HG03196 (cell line): ENCODE results near the gene MEAK7.

Experiments
- ATAC-seq: cut with Tn5 transposase; IDR thresholded peaks from one replicate; pipeline ENCODE4 v1.9.1; 2021; ENCODE audit not compliant: unreplicated experiment

The MEAK7 gene

GRCh38 chr16:84513666-84514065, 9.2 kb upstream of the MEAK7 start:
- ATAC-seq, result no peak

- ATAC-seq, result no peak
Measured at GRCh38 chr16:84513123-84513522, 8.7 kb upstream of the MEAK7 start.

- no peak for ATAC-seq
Measured at GRCh38 chr16:84511831-84512230, 7.4 kb upstream of the MEAK7 start.

- ATAC-seq, result no peak
Measured at GRCh38 chr16:84511180-84511800, 6.8 kb upstream of the MEAK7 start.

GRCh38 chr16:84509032-84509950, 4.8 kb upstream of the MEAK7 start:
- no peak for ATAC-seq

- no peak for ATAC-seq
Measured at GRCh38 chr16:84508502-84508901, 4.0 kb upstream of the MEAK7 start.

GRCh38 chr16:84507011-84507982, 2.8 kb upstream of the MEAK7 start:
- ATAC-seq, result no peak

- ATAC-seq, result no peak
Measured at GRCh38 chr16:84505249-84506187, 1.1 kb upstream of the MEAK7 start.

GRCh38 chr16:84503751-84504395, 586 bp downstream of the MEAK7 start:
- no peak for ATAC-seq

- ATAC-seq, result no peak
Measured at GRCh38 chr16:84502581-84502980, 1.9 kb downstream of the MEAK7 start.

- ATAC-seq, result no peak
Measured at GRCh38 chr16:84502075-84502474, 2.4 kb downstream of the MEAK7 start.

- ATAC-seq, result no peak
Measured at GRCh38 chr16:84501077-84501735, 3.3 kb downstream of the MEAK7 start.

- no peak for ATAC-seq
Measured at GRCh38 chr16:84500531-84500930, 3.9 kb downstream of the MEAK7 start.

- ATAC-seq, result no peak
Measured at GRCh38 chr16:84499638-84500037, 4.8 kb downstream of the MEAK7 start.

- ATAC-seq, result no peak
Measured at GRCh38 chr16:84498859-84499620, 5.4 kb downstream of the MEAK7 start.

- no peak for ATAC-seq
Measured at GRCh38 chr16:84498223-84498610, 6.2 kb downstream of the MEAK7 start.

- ATAC-seq, result no peak
Measured at GRCh38 chr16:84497418-84498222, 6.8 kb downstream of the MEAK7 start.

- no peak for ATAC-seq
Measured at GRCh38 chr16:84496991-84497390, 7.5 kb downstream of the MEAK7 start.
